Keratinocyte (primary cell): Measurements from ENCODE around the gene TSC22D2. TPM values are rescaled to one million over a fixed set of nuclear protein-coding genes. Genes with fewer than 3 reads are reported as not detected.

Experiments
- DNase-seq: peaks from one replicate; pipeline ENCODE4 v3.0.0-alpha.2; 2011; ENCODE audit warnings: low read depth, missing footprints, low spot score
- FAIRE-seq: peaks from 2 replicates; lab custom pipeline; 2011; peaks lifted over from hg19 to GRCh38; lab: Jason Lieb, UNC
- H2AFZ ChIP-seq: 2 replicates; pipeline ENCODE4 v1.6.0; 2012; ENCODE audit warnings: low read length, control low read depth, inconsistent platforms; ENCODE audit not compliant: control insufficient read depth
- H3K27ac ChIP-seq: 2 replicates; pipeline ENCODE4 v1.5.1; 2011; ENCODE audit warnings: low read length; ENCODE audit not compliant: control insufficient read depth, insufficient read depth
- H3K27me3 ChIP-seq: 3 replicates; pipeline ENCODE4 v1.6.0; 2011; ENCODE audit warnings: low read length; ENCODE audit not compliant: control insufficient read depth, insufficient read depth; ENCODE audit errors: extremely low read depth
- H3K36me3 ChIP-seq, 2 experiments: 2 replicates in 1 of 2; 3 replicates in 1 of 2; pipeline ENCODE4 v1.5.1; 2011; ENCODE audit warnings: low read length in 2 of 2, mild to moderate bottlenecking in 1 of 2; ENCODE audit not compliant: control insufficient read depth in 2 of 2, insufficient read depth in 2 of 2; ENCODE audit errors: extremely low read depth in 1 of 2
- H3K4me1 ChIP-seq: 3 replicates; pipeline ENCODE4 v1.5.1; 2011; ENCODE audit warnings: low read length; ENCODE audit not compliant: control insufficient read depth, insufficient read depth; ENCODE audit errors: extremely low read depth
- H3K4me2 ChIP-seq: 3 replicates; pipeline ENCODE4 v1.6.0; 2011; ENCODE audit warnings: low read depth, low read length; ENCODE audit not compliant: control insufficient read depth, insufficient read depth; ENCODE audit errors: extremely low read depth
- H3K4me3 ChIP-seq, 3 experiments: fragments of 200-600 bp in 1 of 3; sonication (generic) in 1 of 3; 2 replicates in 2 of 3; 3 replicates in 1 of 3; pipeline ENCODE4 v1.5.1; 2011 to 2016; ENCODE audit warnings: low read length in 3 of 3, mild to moderate bottlenecking in 3 of 3, control low read depth in 2 of 3, inconsistent platforms in 1 of 3, low read depth in 1 of 3, mixed read lengths in 1 of 3, mixed run types in 1 of 3, moderate library complexity in 1 of 3; ENCODE audit not compliant: control insufficient read depth in 2 of 3, insufficient read depth in 2 of 3; ENCODE audit errors: extremely low read depth in 1 of 3
- H3K79me2 ChIP-seq: 2 replicates; pipeline ENCODE4 v1.6.0; 2012; ENCODE audit warnings: low read length; ENCODE audit not compliant: control insufficient read depth, insufficient read depth
- H3K9ac ChIP-seq: 3 replicates; pipeline ENCODE4 v1.6.0; 2011; ENCODE audit warnings: low read length; ENCODE audit not compliant: control insufficient read depth, insufficient read depth; ENCODE audit errors: extremely low read depth
- H3K9me1 ChIP-seq: 3 replicates; pipeline ENCODE4 v1.6.0; 2011; ENCODE audit warnings: low read length; ENCODE audit not compliant: control insufficient read depth, insufficient read depth; ENCODE audit errors: extremely low read depth
- H3K9me3 ChIP-seq: 2 replicates; pipeline ENCODE4 v1.5.1; 2012; ENCODE audit warnings: low read depth, low read length; ENCODE audit not compliant: control insufficient read depth
- H4K20me1 ChIP-seq: 3 replicates; pipeline ENCODE4 v1.6.0; 2011; ENCODE audit warnings: low read length; ENCODE audit not compliant: control insufficient read depth, insufficient read depth; ENCODE audit errors: extremely low read depth
- CTCF ChIP-seq, 3 experiments: IDR thresholded peaks in 1 of 3; conservative IDR thresholded peaks in 1 of 3; optimal IDR thresholded peaks in 1 of 3; 2 replicates in 2 of 3; 3 replicates in 1 of 3; pipeline versions ENCODE3 to v1.5.1; 2011; ENCODE audit warnings: low read length in 3 of 3, mild to moderate bottlenecking in 3 of 3, moderate library complexity in 2 of 3, control low read depth in 1 of 3, inconsistent platforms in 1 of 3; ENCODE audit not compliant: insufficient read depth in 2 of 3; ENCODE audit errors: extremely low read depth in 1 of 3
- EZH2 ChIP-seq: IDR thresholded peaks from one replicate; pipeline ENCODE4 v1.6.1; 2012; ENCODE audit warnings: inconsistent platforms, mild to moderate bottlenecking, low read length, moderate library complexity
- dilution Hi-C: fragments of 300-500 bp; cut with MboI; formaldehyde crosslinking; loops from one replicate; pipeline ENCODE4 v1.7.0; 2020; ENCODE audit warnings: low sequenced_read_pairs; ENCODE audit not compliant: extremely low pct_ligation_motif_present
- polyA plus RNA-seq, 5 experiments: library from polyadenylated mRNA; depleted of rRNA in 3 of 5; stranded (reverse) in 3 of 5; stranded (forward) in 1 of 5; unstranded in 1 of 5; fragments of >200 nt; gene quantifications; 1 replicate in 1 of 5; 2 replicates in 3 of 5; 3 replicates in 1 of 5; pipeline versions ENCODE4 v1.2.1 to v1.2.3, GENCODE V29; 2011 to 2012; ENCODE audit warnings: missing spikeins in 2 of 5, low read depth in 1 of 5, low replicate concordance in 1 of 5

TSC22D2 gene
- polyA plus RNA-seq, 1 donor (not counting 4 experiments of a cell fraction or from before 2014, with no cell fraction given) = 22.3 TPM

GRCh38 chr3:150484410-150484809 lies 76.3 kb downstream of the TSC22D2 start:
- Histone ChIP-seq H3K36me3 (peaks cover 0 to 1% of the 10 kb centered on the region in 2 experiments), H3K4me2 (no peak overlapping the region), H3K4me1 (peaks cover 3% of the 10 kb centered on the region), H3K9me3 (no peaks in the 10 kb centered on the region), H4K20me1 (no peaks in the 10 kb centered on the region), H3K4me3 (no peak overlapping the region), H3K27ac (no peak overlapping the region), H2AFZ (no peak overlapping the region), H3K27me3 (no peaks in the 10 kb centered on the region), H3K9ac (no peak overlapping the region), H3K79me2 (no peaks in the 10 kb centered on the region), H3K9me1 (no peaks in the 10 kb centered on the region)
- dilution Hi-C loops = no loop called here
- no peak for TF ChIP-seq EZH2
- TF ChIP-seq CTCF (optimal IDR thresholded peaks at IDR 0.05 in 1 of 3, IDR thresholded peaks at IDR 0.05 in 1 of 3, conservative IDR thresholded peaks at IDR 0.05 in 1 of 3; ENCODE audit: extremely low read depth in 1 of 3, insufficient read depth in 2 of 3, low read length in 3 of 3) = no peak
- DNase-seq (no peak), FAIRE-seq (no peak)

- DNase-seq = no peak
- Histone ChIP-seq H3K9me1 (no peaks in the 10 kb centered on the region), H3K9ac (no peak overlapping the region), H3K4me1 (no peaks in the 10 kb centered on the region), H3K79me2 (no peaks in the 10 kb centered on the region), H3K4me2 (no peak overlapping the region), H3K9me3 (no peaks in the 10 kb centered on the region), H3K36me3 (peaks cover 0 to 1% of the 10 kb centered on the region in 2 experiments), H3K27me3 (no peaks in the 10 kb centered on the region), H3K4me3 (no peak overlapping the region), H4K20me1 (no peaks in the 10 kb centered on the region), H2AFZ (no peak overlapping the region), H3K27ac (no peak overlapping the region)
- no peak for FAIRE-seq
- TF ChIP-seq EZH2 = no peak
- TF ChIP-seq CTCF (optimal IDR thresholded peaks at IDR 0.05 in 1 of 3, IDR thresholded peaks at IDR 0.05 in 1 of 3, conservative IDR thresholded peaks at IDR 0.05 in 1 of 3; ENCODE audit: extremely low read depth in 1 of 3, insufficient read depth in 2 of 3, low read length in 3 of 3) = no peak
- dilution Hi-C loops = no loop called here
These were observed 80.8 kb downstream of the TSC22D2 start for GRCh38 chr3:150488867-150489266.
